ENCODE measurements around the gene VSIR.

DNA sequence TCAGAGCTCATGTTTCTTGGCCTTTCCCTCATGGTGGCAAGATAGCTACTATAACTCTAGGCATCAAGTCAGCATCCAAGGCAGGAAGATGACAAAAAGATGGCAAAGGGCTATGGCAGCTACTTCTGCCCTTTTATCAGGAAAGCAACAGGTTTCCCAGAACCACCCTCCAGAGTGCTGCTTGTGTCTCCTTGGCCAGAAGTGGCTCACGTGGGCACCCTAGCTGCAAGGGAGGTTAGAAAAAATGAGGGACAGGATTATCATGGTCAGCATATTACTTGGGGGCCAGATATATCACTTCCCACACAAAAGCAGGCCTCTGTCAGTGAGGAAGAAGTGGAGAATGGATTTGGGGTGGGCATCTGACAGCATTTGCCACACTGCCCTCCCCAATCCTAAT, 29.5 kb downstream of the VSIR start:
- TF ChIP-seq, protein P1, sequence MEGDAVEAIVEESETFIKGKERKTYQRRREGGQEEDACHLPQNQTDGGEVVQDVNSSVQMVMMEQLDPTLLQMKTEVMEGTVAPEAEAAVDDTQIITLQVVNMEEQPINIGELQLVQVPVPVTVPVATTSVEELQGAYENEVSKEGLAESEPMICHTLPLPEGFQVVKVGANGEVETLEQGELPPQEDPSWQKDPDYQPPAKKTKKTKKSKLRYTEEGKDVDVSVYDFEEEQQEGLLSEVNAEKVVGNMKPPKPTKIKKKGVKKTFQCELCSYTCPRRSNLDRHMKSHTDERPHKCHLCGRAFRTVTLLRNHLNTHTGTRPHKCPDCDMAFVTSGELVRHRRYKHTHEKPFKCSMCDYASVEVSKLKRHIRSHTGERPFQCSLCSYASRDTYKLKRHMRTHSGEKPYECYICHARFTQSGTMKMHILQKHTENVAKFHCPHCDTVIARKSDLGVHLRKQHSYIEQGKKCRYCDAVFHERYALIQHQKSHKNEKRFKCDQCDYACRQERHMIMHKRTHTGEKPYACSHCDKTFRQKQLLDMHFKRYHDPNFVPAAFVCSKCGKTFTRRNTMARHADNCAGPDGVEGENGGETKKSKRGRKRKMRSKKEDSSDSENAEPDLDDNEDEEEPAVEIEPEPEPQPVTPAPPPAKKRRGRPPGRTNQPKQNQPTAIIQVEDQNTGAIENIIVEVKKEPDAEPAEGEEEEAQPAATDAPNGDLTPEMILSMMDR (IDR thresholded peaks at IDR 0.05; ENCODE audit: insufficient read depth, low read length, poor library complexity, severe bottlenecking): no peak
- no peak for TF ChIP-seq EZH2phosphoT487 (conservative IDR thresholded peaks at IDR 0.05; ENCODE audit: low read length)
